ENCODE data around the gene UBE2F. TPM values are rescaled to one million over a fixed set of nuclear protein-coding genes. Genes with fewer than 3 reads are reported as not detected.

Gene UBE2F
- total and polyA plus RNA-seq, 3 donors from 2014 or later: 68.3 to 77.8 (median 72.8) TPM

GRCh38 chr2:238007924-238008323, 41.1 kb downstream of the UBE2F start:
- TF ChIP-seq CTCF (IDR thresholded peaks at IDR 0.05): no peak
- no peak for TF ChIP-seq POLR2A (IDR thresholded peaks at IDR 0.05)
- Histone ChIP-seq H3K27me3 (no peaks in the 10 kb centered on the region), H3K27ac (no peak overlapping the region), H3K9me3 (no peaks in the 10 kb centered on the region), H3K4me1 (no peaks in the 10 kb centered on the region), H3K4me3 (no peak overlapping the region), H3K36me3 (ENCODE audit: low read depth, missing control alignments) (no peaks in the 10 kb centered on the region)
- WGBS, 2 donors: 86 to 98% methylated on average over 6 of the region's 6 CpGs
- DNase-seq: no peak
- intact Hi-C loops (cut with DNase I; ENCODE audit: low total_unique reads): no loop called here

GRCh38 chr2:238009563-238009962, 42.7 kb downstream of the UBE2F start:
- Histone ChIP-seq H3K27me3 (no peaks in the 10 kb centered on the region), H3K36me3 (ENCODE audit: low read depth, missing control alignments) (no peaks in the 10 kb centered on the region), H3K4me3 (no peak overlapping the region), H3K4me1 (no peaks in the 10 kb centered on the region), H3K9me3 (no peaks in the 10 kb centered on the region), H3K27ac (no peak overlapping the region)
- no peak for DNase-seq
- intact Hi-C loops (cut with DNase I; ENCODE audit: low total_unique reads): no loop called here
- TF ChIP-seq POLR2A (IDR thresholded peaks at IDR 0.05): no peak
- WGBS, 2 donors: 95 to 97% methylated on average over 2 of the region's 2 CpGs

- intact Hi-C loops (cut with DNase I; ENCODE audit: low total_unique reads): no loop called here
- DNase-seq: no peak
- Histone ChIP-seq H3K4me3 (no peak overlapping the region), H3K4me1 (no peaks in the 10 kb centered on the region), H3K27ac (no peak overlapping the region), H3K27me3 (no peaks in the 10 kb centered on the region), H3K9me3 (no peaks in the 10 kb centered on the region), H3K36me3 (ENCODE audit: low read depth, missing control alignments) (no peaks in the 10 kb centered on the region)
- WGBS, 2 donors: 55 to 100% methylated on average over 1 of the region's 1 CpG
- TF ChIP-seq POLR2A (IDR thresholded peaks at IDR 0.05) (no peak), CTCF (IDR thresholded peaks at IDR 0.05) (no peak)
Observed at GRCh38 chr2:238010572-238010971, 43.8 kb downstream of the UBE2F start.

GRCh38 chr2:238013806-238014205, 47.0 kb downstream of the UBE2F start:
- no peak for TF ChIP-seq POLR2A (IDR thresholded peaks at IDR 0.05)
- no peak for TF ChIP-seq CTCF (IDR thresholded peaks at IDR 0.05)
- H3K36me3 ChIP-seq (ENCODE audit: low read depth, missing control alignments): no peaks in the 10 kb centered on the region
- no peaks in the 10 kb centered on the region for H3K27me3 ChIP-seq
- no peak overlapping the region for H3K4me3 ChIP-seq
- H3K9me3 ChIP-seq: no peaks in the 10 kb centered on the region
- no peak for DNase-seq
- H3K4me1 ChIP-seq: no peaks in the 10 kb centered on the region
- intact Hi-C loops (cut with DNase I; ENCODE audit: low total_unique reads): no loop called here
- WGBS, 2 donors: 95 to 96% methylated on average over 7 of the region's 7 CpGs
- no peak overlapping the region for H3K27ac ChIP-seq

GRCh38 chr2:238015705-238016104, 48.9 kb downstream of the UBE2F start:
- Histone ChIP-seq H3K4me1 (no peaks in the 10 kb centered on the region), H3K9me3 (no peaks in the 10 kb centered on the region), H3K27ac (no peak overlapping the region), H3K4me3 (no peak overlapping the region), H3K36me3 (ENCODE audit: low read depth, missing control alignments) (no peaks in the 10 kb centered on the region), H3K27me3 (no peaks in the 10 kb centered on the region)
- intact Hi-C loops (cut with DNase I; ENCODE audit: low total_unique reads): no loop called here
- DNase-seq: no peak
- 72 to 100% methylated on average over 4 of the region's 4 CpGs for WGBS, 2 donors
- no peak for TF ChIP-seq CTCF (IDR thresholded peaks at IDR 0.05)
- TF ChIP-seq POLR2A (IDR thresholded peaks at IDR 0.05): no peak

Measured in testis (tissue), 3 donors.